WTC11 (cell line): ENCODE data around the gene SNX32. TPM values are rescaled to one million over a fixed set of nuclear protein-coding genes. Genes with fewer than 3 reads are reported as not detected.

Experiments
- AFF4 ChIP-seq: sonication (generic); formaldehyde crosslinking; IDR thresholded peaks from 2 replicates; pipeline ENCODE4 v1.8.1; 2023; ENCODE audit warnings: mild to moderate bottlenecking, missing genetic modification reagents, borderline replicate concordance
- ATF1 ChIP-seq: sonication (generic); formaldehyde crosslinking; IDR thresholded peaks from 2 replicates; pipeline ENCODE4 v1.8.1; 2023; ENCODE audit warnings: mild to moderate bottlenecking, moderate library complexity, missing genetic modification reagents
- CBFB ChIP-seq: sonication (generic); formaldehyde crosslinking; IDR thresholded peaks from 2 replicates; pipeline ENCODE4 v1.8.1; 2022; ENCODE audit warnings: mild to moderate bottlenecking, low read depth, missing genetic modification reagents
- ETV6 ChIP-seq: sonication (generic); formaldehyde crosslinking; IDR thresholded peaks from 2 replicates; pipeline ENCODE4 v1.8.1; 2022; ENCODE audit warnings: mild to moderate bottlenecking, missing genetic modification reagents
- FOXJ3 ChIP-seq: sonication (generic); formaldehyde crosslinking; IDR thresholded peaks from 2 replicates; pipeline ENCODE4 v1.9.0; 2021; ENCODE audit warnings: missing genetic modification reagents, mild to moderate bottlenecking, borderline replicate concordance
- GRHL2 ChIP-seq: fragments of 250-450 bp; sonication (Bioruptor Pico); IDR thresholded peaks from 2 replicates; pipeline ENCODE4 v1.8.0; 2022; ENCODE audit warnings: mild to moderate bottlenecking, moderate library complexity; ENCODE audit not compliant: insufficient replicate concordance, severe bottlenecking
- GTF2I ChIP-seq: fragments of 250-450 bp; sonication (Bioruptor Pico); conservative IDR thresholded peaks from 2 replicates; pipeline ENCODE4 v1.4.0; 2021; ENCODE audit warnings: mild to moderate bottlenecking
- JUN ChIP-seq: sonication (generic); formaldehyde crosslinking; IDR thresholded peaks from 2 replicates; pipeline ENCODE4 v1.8.0; 2023; ENCODE audit warnings: mild to moderate bottlenecking, missing genetic modification reagents
- MLX ChIP-seq: sonication (generic); formaldehyde crosslinking; IDR thresholded peaks from 2 replicates; pipeline ENCODE4 v1.8.1; 2023; ENCODE audit warnings: mild to moderate bottlenecking, missing genetic modification reagents, moderate library complexity
- MXD4 ChIP-seq: fragments of 250-450 bp; sonication (Bioruptor Pico); IDR thresholded peaks from 2 replicates; pipeline ENCODE4 v1.8.0; 2021; ENCODE audit warnings: mild to moderate bottlenecking, moderate library complexity, borderline replicate concordance
- MYBL2 ChIP-seq: sonication (generic); formaldehyde crosslinking; IDR thresholded peaks from 2 replicates; pipeline ENCODE4 v1.8.1; 2023; ENCODE audit warnings: mild to moderate bottlenecking, moderate library complexity, missing genetic modification reagents
- NR3C1 ChIP-seq: sonication (generic); formaldehyde crosslinking; conservative IDR thresholded peaks from 2 replicates; pipeline ENCODE4 v1.8.1; 2023; ENCODE audit warnings: low read depth, mild to moderate bottlenecking, missing genetic modification reagents
- OVOL2 ChIP-seq: fragments of 250-450 bp; sonication (Bioruptor Pico); IDR thresholded peaks from 2 replicates; pipeline ENCODE4 v1.9.0; 2021; ENCODE audit warnings: mild to moderate bottlenecking, borderline replicate concordance
- PRDM15 ChIP-seq: sonication (generic); formaldehyde crosslinking; IDR thresholded peaks from 2 replicates; pipeline ENCODE4 v1.8.0; 2022; ENCODE audit warnings: missing genetic modification reagents
- SMAD3 ChIP-seq: sonication (generic); formaldehyde crosslinking; IDR thresholded peaks from 2 replicates; pipeline ENCODE4 v1.8.0; 2022; ENCODE audit warnings: missing genetic modification reagents, mild to moderate bottlenecking, borderline replicate concordance
- SMAD4 ChIP-seq: sonication (generic); formaldehyde crosslinking; IDR thresholded peaks from 2 replicates; pipeline ENCODE4 v1.8.0; 2022; ENCODE audit warnings: mild to moderate bottlenecking, missing genetic modification reagents
- SOX15 ChIP-seq: fragments of 250-450 bp; sonication (Bioruptor Pico); IDR thresholded peaks from 2 replicates; pipeline ENCODE4 v1.9.0; 2021; ENCODE audit warnings: mild to moderate bottlenecking
- ZBTB21 ChIP-seq: sonication (generic); formaldehyde crosslinking; IDR thresholded peaks from 2 replicates; pipeline ENCODE4 v1.8.1; 2023; ENCODE audit warnings: mild to moderate bottlenecking, missing genetic modification reagents, borderline replicate concordance
- ZBTB43 ChIP-seq: sonication (generic); formaldehyde crosslinking; IDR thresholded peaks from 2 replicates; pipeline ENCODE4 v1.8.1; 2023; ENCODE audit warnings: mild to moderate bottlenecking, missing genetic modification reagents
- ZMAT4 ChIP-seq: fragments of 250-450 bp; sonication (Bioruptor Pico); IDR thresholded peaks from 2 replicates; pipeline ENCODE4 v1.9.0; 2021; ENCODE audit warnings: mild to moderate bottlenecking
- ZNF317 ChIP-seq: sonication (generic); formaldehyde crosslinking; IDR thresholded peaks from 2 replicates; pipeline ENCODE4 v1.8.1; 2023; ENCODE audit warnings: low read depth, mild to moderate bottlenecking, moderate library complexity, missing genetic modification reagents, borderline replicate concordance
- ZNF396 ChIP-seq: fragments of 250-450 bp; sonication (Bioruptor Pico); IDR thresholded peaks from 2 replicates; pipeline ENCODE4 v1.8.0; 2021; ENCODE audit warnings: mild to moderate bottlenecking, moderate library complexity, borderline replicate concordance
- total RNA-seq: library from RNA; stranded (reverse); gene quantifications from 3 replicates; pipeline ENCODE4 v1.2.3, GENCODE V29; 2021
- TF ChIP-seq, protein P1 (sequence below): sonication (generic); formaldehyde crosslinking; IDR thresholded peaks from 2 replicates; pipeline ENCODE4 v1.8.1; 2022; ENCODE audit warnings: low read depth, missing genetic modification reagents, borderline replicate concordance
- TF ChIP-seq, protein P2 (sequence below): sonication (generic); formaldehyde crosslinking; conservative IDR thresholded peaks from 2 replicates; pipeline ENCODE4 v1.8.1; 2023; ENCODE audit warnings: mild to moderate bottlenecking, low read depth, missing genetic modification reagents, moderate library complexity

SNX32 gene
- total RNA-seq, 1 experiment from 2014 or later = 2.9 TPM

DNA sequence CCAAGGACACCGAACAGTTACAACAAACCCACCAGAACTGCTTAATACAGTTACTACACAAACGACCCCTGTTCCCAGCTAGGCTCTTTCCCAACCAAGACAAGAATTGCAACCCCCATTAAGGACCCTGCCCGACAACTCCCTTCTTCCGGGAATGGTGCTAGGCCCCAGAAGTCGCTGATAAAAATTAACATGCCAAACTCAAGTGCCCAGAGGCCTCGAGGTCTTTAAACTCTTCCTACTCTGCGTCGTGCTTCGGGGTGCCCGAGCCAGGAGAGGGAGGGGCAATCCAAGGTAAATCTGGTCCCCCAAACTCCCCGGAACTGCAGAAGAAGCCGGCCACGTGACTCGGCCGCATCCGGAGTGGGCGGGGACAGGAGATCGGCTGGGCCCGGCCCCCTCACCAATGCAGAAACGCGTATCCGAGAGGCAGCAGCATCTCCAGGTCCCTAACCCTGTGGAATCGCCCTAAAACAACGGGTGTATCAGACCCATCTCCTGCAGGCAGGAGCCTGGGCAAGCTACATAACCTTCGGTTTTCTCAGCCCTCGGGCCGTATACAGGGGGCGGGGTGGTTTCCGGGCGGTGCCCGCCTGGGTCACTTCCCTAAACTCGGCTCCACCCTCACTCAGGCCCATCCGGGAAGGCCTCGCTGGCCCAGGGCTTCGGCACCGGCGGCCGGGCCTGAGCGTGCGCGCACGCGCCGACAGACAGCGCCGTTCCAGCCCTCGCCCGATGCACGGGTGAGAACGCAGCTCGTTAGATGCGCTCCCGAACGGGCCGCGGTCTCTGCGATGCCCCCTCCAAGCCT is 23.1 kb downstream of the SNX32 start (continued):
- TF ChIP-seq, protein P1, sequence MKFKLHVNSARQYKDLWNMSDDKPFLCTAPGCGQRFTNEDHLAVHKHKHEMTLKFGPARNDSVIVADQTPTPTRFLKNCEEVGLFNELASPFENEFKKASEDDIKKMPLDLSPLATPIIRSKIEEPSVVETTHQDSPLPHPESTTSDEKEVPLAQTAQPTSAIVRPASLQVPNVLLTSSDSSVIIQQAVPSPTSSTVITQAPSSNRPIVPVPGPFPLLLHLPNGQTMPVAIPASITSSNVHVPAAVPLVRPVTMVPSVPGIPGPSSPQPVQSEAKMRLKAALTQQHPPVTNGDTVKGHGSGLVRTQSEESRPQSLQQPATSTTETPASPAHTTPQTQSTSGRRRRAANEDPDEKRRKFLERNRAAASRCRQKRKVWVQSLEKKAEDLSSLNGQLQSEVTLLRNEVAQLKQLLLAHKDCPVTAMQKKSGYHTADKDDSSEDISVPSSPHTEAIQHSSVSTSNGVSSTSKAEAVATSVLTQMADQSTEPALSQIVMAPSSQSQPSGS (CRISPR knock-in tag) = no peak
- TF ChIP-seq MYBL2 (CRISPR knock-in tag) (no peak), ZNF396 (CRISPR knock-in tag) (no peak), CBFB (CRISPR knock-in tag) (no peak), SMAD4 (CRISPR knock-in tag) (no peak), ATF1 (CRISPR knock-in tag) (0 out of 2 replicates have a peak, but pooled peaks have one; percentile 46), PRDM15 (CRISPR knock-in tag) (peak; percentile 18; the same call in 1 of the 2 replicates), ZBTB43 (CRISPR knock-in tag) (no peak), SOX15 (CRISPR knock-in tag) (no peak), MXD4 (CRISPR knock-in tag) (no peak), JUN (no peak), SMAD3 (CRISPR knock-in tag) (no peak), ETV6 (CRISPR knock-in tag) (no peak), GRHL2 (no peak), ZMAT4 (CRISPR knock-in tag) (no peak), FOXJ3 (CRISPR knock-in tag) (no peak), ZBTB21 (CRISPR knock-in tag) (no peak), GTF2I (no peak), OVOL2 (CRISPR knock-in tag) (no peak), AFF4 (CRISPR knock-in tag) (no peak), MLX (CRISPR knock-in tag) (no peak), NR3C1 (CRISPR knock-in tag) (no peak), ZNF317 (CRISPR knock-in tag) (no peak)
- TF ChIP-seq, protein P2, sequence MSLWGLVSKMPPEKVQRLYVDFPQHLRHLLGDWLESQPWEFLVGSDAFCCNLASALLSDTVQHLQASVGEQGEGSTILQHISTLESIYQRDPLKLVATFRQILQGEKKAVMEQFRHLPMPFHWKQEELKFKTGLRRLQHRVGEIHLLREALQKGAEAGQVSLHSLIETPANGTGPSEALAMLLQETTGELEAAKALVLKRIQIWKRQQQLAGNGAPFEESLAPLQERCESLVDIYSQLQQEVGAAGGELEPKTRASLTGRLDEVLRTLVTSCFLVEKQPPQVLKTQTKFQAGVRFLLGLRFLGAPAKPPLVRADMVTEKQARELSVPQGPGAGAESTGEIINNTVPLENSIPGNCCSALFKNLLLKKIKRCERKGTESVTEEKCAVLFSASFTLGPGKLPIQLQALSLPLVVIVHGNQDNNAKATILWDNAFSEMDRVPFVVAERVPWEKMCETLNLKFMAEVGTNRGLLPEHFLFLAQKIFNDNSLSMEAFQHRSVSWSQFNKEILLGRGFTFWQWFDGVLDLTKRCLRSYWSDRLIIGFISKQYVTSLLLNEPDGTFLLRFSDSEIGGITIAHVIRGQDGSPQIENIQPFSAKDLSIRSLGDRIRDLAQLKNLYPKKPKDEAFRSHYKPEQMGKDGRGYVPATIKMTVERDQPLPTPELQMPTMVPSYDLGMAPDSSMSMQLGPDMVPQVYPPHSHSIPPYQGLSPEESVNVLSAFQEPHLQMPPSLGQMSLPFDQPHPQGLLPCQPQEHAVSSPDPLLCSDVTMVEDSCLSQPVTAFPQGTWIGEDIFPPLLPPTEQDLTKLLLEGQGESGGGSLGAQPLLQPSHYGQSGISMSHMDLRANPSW (CRISPR knock-in tag) = no peak
